Activated CD4-positive, alpha-beta T cell treated with anti-CD3 and anti-CD28 coated beads for 4 hours (primary cell): ENCODE measurements around the gene UAP1.
"Not testable (repeated sequence)": the region's sequence is repeated elsewhere in the genome, so short reads cannot be mapped to it uniquely, and the experiment has no call there.

Experiments
- DNase-seq, 2 donors: peaks; one replicate each; pipeline ENCODE4 v3.0.0-alpha.2; 2020

UAP1 gene

GRCh38 chr1:162566870-162567269 is 5.3 kb downstream of the UAP1 start:
- no peak for DNase-seq

GRCh38 chr1:162568802-162569201 is 7.3 kb downstream of the UAP1 start:
- no peak for DNase-seq

GRCh38 chr1:162570718-162571117 is 9.2 kb downstream of the UAP1 start:
- no peak for DNase-seq

GRCh38 chr1:162571121-162571520 is 9.6 kb downstream of the UAP1 start:
- DNase-seq = not testable (repeated sequence)

- DNase-seq = no peak
These were observed 10.2 kb downstream of the UAP1 start for GRCh38 chr1:162571696-162572095.

GRCh38 chr1:162573136-162573535 is 11.6 kb downstream of the UAP1 start:
- DNase-seq = no peak

GRCh38 chr1:162578071-162578700 is 16.7 kb downstream of the UAP1 start:
- DNase-seq = no peak

- no peak for DNase-seq
These were observed 17.4 kb downstream of the UAP1 start for GRCh38 chr1:162578936-162579335.

- no peak for DNase-seq
These were observed 18.8 kb downstream of the UAP1 start for GRCh38 chr1:162580308-162580707.

GRCh38 chr1:162582901-162583300 is 21.4 kb downstream of the UAP1 start:
- DNase-seq = not testable (repeated sequence)

GRCh38 chr1:162585101-162585500 is 23.6 kb downstream of the UAP1 start:
- not testable (repeated sequence) for DNase-seq

GRCh38 chr1:162587347-162587746 is 25.8 kb downstream of the UAP1 start:
- DNase-seq = no peak

GRCh38 chr1:162587761-162588260 is 26.3 kb downstream of the UAP1 start:
- no peak for DNase-seq

GRCh38 chr1:162590101-162590500 is 28.6 kb downstream of the UAP1 start:
- DNase-seq = no peak

GRCh38 chr1:162590686-162591085 is 29.2 kb downstream of the UAP1 start:
- no peak for DNase-seq

GRCh38 chr1:162596514-162597170 is 35.1 kb downstream of the UAP1 start:
- no peak for DNase-seq

- DNase-seq = no peak
These were observed 37.9 kb downstream of the UAP1 start for GRCh38 chr1:162599451-162599850.

GRCh38 chr1:162603117-162603516 is 41.6 kb downstream of the UAP1 start:
- not testable (repeated sequence) for DNase-seq

GRCh38 chr1:162605225-162605927 is 43.9 kb downstream of the UAP1 start:
- DNase-seq = no peak

GRCh38 chr1:162609306-162609705 is 47.8 kb downstream of the UAP1 start:
- DNase-seq = no peak

- DNase-seq = no peak
These were observed 51.3 kb downstream of the UAP1 start for GRCh38 chr1:162612606-162613400.

GRCh38 chr1:162616848-162617247 is 55.3 kb downstream of the UAP1 start:
- no peak for DNase-seq

- no peak for DNase-seq
These were observed 56.0 kb downstream of the UAP1 start for GRCh38 chr1:162617513-162617912.
